Smooth muscle cell (in vitro differentiated cells): ENCODE data around the gene CIAO3. TPM values are rescaled to one million over a fixed set of nuclear protein-coding genes. Genes with fewer than 3 reads are reported as not detected.

ENCODE experiments used
- DNase-seq: peaks from one replicate; lab custom pipeline; 2025; ENCODE audit not compliant: unreplicated experiment; lab: John Stamatoyannopoulos, UW
- H2AFZ ChIP-seq: fragments of 200-600 bp; sonication (generic); 2 replicates; pipeline ENCODE4 v1.6.0; 2016; ENCODE audit warnings: antibody characterized with exemption, low read depth, mild to moderate bottlenecking
- H3F3A ChIP-seq: fragments of 200-600 bp; sonication (generic); 2 replicates; pipeline ENCODE4 v1.6.0; 2017; ENCODE audit warnings: antibody characterized with exemption, low read depth
- H3K27ac ChIP-seq: fragments of 200-600 bp; sonication (generic); 2 replicates; pipeline ENCODE4 v1.5.1; 2016; ENCODE audit warnings: low read depth, mild to moderate bottlenecking
- H3K27me3 ChIP-seq: fragments of 200-600 bp; sonication (generic); 2 replicates; pipeline ENCODE4 v1.6.1; 2016; ENCODE audit warnings: low read depth, mild to moderate bottlenecking
- H3K36me3 ChIP-seq: fragments of 200-600 bp; sonication (generic); 2 replicates; pipeline ENCODE4 v1.5.1; 2016; ENCODE audit warnings: low read depth
- H3K4me1 ChIP-seq: fragments of 200-600 bp; sonication (generic); 2 replicates; pipeline ENCODE4 v1.5.1; 2016; ENCODE audit warnings: low read depth
- H3K4me2 ChIP-seq: fragments of 200-600 bp; sonication (generic); 2 replicates; pipeline ENCODE4 v1.6.0; 2016; ENCODE audit warnings: mild to moderate bottlenecking
- H3K4me3 ChIP-seq: fragments of 200-600 bp; sonication (generic); 2 replicates; pipeline ENCODE4 v1.5.1; 2016; ENCODE audit warnings: mild to moderate bottlenecking
- H3K79me2 ChIP-seq: fragments of 200-600 bp; sonication (generic); 2 replicates; pipeline ENCODE4 v1.6.0; 2016; ENCODE audit warnings: low read depth, mild to moderate bottlenecking
- H3K9ac ChIP-seq: fragments of 200-600 bp; sonication (generic); 2 replicates; pipeline ENCODE4 v1.6.0; 2016; ENCODE audit warnings: low read depth
- H3K9me3 ChIP-seq: fragments of 200-600 bp; sonication (generic); replicated peaks from 2 replicates; pipeline ENCODE4 v1.5.1; 2016; ENCODE audit warnings: low read depth
- H4K20me1 ChIP-seq: fragments of 200-600 bp; sonication (generic); 2 replicates; pipeline ENCODE4 v1.6.0; 2016; ENCODE audit warnings: low read depth
- WGBS: methylation state at CpG from one replicate; pipeline ENCODE4 v1.1.7; 2016; ENCODE audit warnings: low lambda C conversion rate; 5-methylcytosine and 5-hydroxymethylcytosine counted together
- polyA plus RNA-seq: library from polyadenylated mRNA; unstranded; fragments of >200 nt; fragmentation: Nextera tagmentation; extraction: Ambion mirVana; gene quantifications from 2 replicates; pipeline ENCODE4 v1.2.1, GENCODE V29; 2016
- total RNA-seq: library from RNA; depleted of rRNA; stranded (reverse); fragments of >200 nt; gene quantifications from 2 replicates; pipeline ENCODE4 v1.2.3, GENCODE V29; 2014
- TF ChIP-seq, protein P1 (sequence below): fragments of 200-600 bp; sonication (generic); IDR thresholded peaks from 2 replicates; pipeline ENCODE4 v1.5.1; 2017; ENCODE audit warnings: borderline replicate concordance, mild to moderate bottlenecking, antibody characterized with exemption; ENCODE audit not compliant: insufficient read depth, poor library complexity, severe bottlenecking

The CIAO3 gene
- total and polyA plus RNA-seq, 2 experiments from 2014 or later: 19.7 to 39.6 TPM

DNA sequence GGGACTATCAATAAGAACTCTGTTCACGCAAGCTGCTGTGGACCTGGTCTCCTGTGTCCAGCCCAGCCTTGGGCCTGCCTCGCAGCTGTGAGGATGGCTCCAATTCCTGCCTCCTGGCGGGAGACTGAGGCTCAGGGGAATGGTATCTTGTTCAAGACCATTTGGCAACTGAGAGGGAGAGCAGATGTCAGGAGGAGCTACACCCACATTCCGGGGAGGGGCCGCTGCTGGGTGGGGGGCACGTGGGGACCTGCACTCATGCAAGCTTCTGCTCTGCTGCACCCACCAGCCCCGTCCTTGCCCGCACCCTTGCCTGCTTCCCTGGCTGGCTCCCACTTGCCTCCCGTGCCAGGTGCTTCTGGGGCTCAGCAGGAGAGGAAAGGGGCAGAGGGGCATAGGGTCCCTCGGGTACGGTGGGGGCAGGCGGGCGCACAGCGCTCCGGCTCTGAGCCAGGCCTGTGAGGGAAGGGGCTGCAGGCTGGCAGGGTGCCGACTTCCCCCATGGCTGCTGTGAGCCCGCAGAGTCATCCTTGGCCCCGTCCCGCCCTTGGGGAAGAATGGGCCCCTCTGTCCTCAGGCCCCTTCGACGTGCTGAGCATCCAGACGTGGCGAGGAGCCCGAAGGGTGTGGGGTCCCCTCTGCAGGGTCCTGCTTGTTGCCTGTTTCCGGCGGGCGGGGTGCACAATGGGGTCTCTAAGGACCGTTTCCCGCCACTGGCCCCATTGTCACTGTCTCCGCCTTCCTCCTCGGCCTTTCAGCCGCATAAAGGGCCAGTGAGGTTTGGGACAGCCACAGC lies 23.1 kb downstream of the CIAO3 start:
- Histone ChIP-seq H3K36me3 (no peaks in the 10 kb centered on the region), H3F3A (no peaks in the 10 kb centered on the region), H3K79me2 (no peaks in the 10 kb centered on the region), H3K4me3 (no peak overlapping the region), H3K9me3 (no peaks in the 10 kb centered on the region), H2AFZ (no peak overlapping the region), H3K27ac (no peak overlapping the region), H3K9ac (no peak overlapping the region), H3K4me1 (peaks cover 15% of the 10 kb centered on the region), H3K27me3 (no peaks in the 10 kb centered on the region), H3K4me2 (no peak overlapping the region), H4K20me1 (peaks cover 18% of the 10 kb centered on the region)
- 90% methylated on average over 30 of the region's 32 CpGs for WGBS
- TF ChIP-seq, protein P1, sequence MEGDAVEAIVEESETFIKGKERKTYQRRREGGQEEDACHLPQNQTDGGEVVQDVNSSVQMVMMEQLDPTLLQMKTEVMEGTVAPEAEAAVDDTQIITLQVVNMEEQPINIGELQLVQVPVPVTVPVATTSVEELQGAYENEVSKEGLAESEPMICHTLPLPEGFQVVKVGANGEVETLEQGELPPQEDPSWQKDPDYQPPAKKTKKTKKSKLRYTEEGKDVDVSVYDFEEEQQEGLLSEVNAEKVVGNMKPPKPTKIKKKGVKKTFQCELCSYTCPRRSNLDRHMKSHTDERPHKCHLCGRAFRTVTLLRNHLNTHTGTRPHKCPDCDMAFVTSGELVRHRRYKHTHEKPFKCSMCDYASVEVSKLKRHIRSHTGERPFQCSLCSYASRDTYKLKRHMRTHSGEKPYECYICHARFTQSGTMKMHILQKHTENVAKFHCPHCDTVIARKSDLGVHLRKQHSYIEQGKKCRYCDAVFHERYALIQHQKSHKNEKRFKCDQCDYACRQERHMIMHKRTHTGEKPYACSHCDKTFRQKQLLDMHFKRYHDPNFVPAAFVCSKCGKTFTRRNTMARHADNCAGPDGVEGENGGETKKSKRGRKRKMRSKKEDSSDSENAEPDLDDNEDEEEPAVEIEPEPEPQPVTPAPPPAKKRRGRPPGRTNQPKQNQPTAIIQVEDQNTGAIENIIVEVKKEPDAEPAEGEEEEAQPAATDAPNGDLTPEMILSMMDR: no peak
- no peak for DNase-seq

DNA sequence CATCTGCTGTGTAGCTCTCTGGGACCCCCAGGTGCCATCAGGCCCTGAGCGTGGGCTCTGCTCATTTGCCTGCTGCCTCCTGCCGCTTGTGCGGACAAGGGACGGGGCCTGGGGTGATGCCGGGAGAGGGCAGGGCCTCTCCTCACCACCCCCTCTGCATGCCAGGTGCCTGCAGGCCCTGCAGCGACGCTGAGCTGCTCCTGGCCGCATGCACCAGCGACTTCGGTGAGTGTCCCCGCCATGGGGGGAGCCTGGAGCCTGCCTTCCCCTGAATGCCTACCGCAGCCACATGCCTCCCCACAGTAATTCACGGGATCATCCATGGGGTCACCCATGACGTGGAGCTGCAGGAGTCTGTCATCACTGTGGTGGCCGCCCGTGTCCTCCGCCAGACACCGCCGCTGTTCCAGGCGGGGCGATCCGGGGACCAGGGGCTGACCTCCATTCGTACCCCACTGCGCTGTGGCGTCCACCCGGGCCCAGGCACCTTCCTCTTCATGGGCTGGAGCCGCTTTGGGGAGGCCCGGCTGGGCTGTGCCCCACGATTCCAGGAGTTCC lies 23.9 kb downstream of the CIAO3 start:
- Histone ChIP-seq H3K27ac (no peak overlapping the region), H3K79me2 (no peaks in the 10 kb centered on the region), H3K27me3 (no peaks in the 10 kb centered on the region), H3K36me3 (no peaks in the 10 kb centered on the region), H4K20me1 (peaks cover 13% of the 10 kb centered on the region), H2AFZ (no peak overlapping the region), H3K4me1 (peaks cover 15% of the 10 kb centered on the region), H3K4me3 (no peak overlapping the region), H3K9me3 (no peaks in the 10 kb centered on the region), H3K9ac (no peak overlapping the region), H3K4me2 (no peak overlapping the region), H3F3A (no peaks in the 10 kb centered on the region)
- TF ChIP-seq, protein P1: no peak
- DNase-seq: no peak
- 96% methylated on average over 26 of the region's 29 CpGs for WGBS

DNA sequence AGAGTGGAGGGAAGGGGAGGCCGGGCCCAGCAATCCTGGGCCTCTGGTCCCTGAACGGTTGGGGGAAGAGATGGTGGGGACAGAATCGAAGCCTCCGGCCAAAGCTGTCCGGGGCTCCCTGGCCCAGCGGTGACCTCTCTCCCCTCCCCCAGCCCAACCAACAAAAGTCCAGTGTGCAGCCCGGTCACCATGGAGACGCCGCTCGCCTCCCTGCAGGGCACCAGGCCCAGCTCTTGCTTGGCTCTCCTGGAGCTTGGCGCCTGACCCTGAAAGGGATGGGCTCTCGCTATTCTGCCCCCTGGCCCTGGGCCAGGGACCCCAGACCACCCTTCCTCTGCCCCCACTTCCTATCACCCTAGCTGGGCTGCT lies 24.6 kb downstream of the CIAO3 start:
- no peak overlapping the region for H3K9ac ChIP-seq
- WGBS: 51% methylated on average over 11 of the region's 12 CpGs

More for the DNA sequence above, 24.6 kb downstream of the CIAO3 start:
- H3F3A ChIP-seq: no peaks in the 10 kb centered on the region
- TF ChIP-seq, protein P1: no peak
- peaks cover 8% of the 10 kb centered on the region for H4K20me1 ChIP-seq
- no peak for DNase-seq
- H3K4me2 ChIP-seq: peak overlapping the region; percentile 99
- no peaks in the 10 kb centered on the region for H3K79me2 ChIP-seq
- H2AFZ ChIP-seq: no peak overlapping the region
- H3K9me3 ChIP-seq: no peaks in the 10 kb centered on the region
- H3K27me3 ChIP-seq: no peaks in the 10 kb centered on the region
- no peak overlapping the region for H3K27ac ChIP-seq
- H3K4me3 ChIP-seq: peak overlapping the region; percentile 61
- no peaks in the 10 kb centered on the region for H3K36me3 ChIP-seq
- H3K4me1 ChIP-seq: peaks cover 15% of the 10 kb centered on the region
